K562 (cell line): ENCODE results near the gene ALDH7A1.

Experiments used
- CTBP1 ChIP-seq: fragments of 450-650 bp; IDR thresholded peaks from 2 replicates; pipeline ENCODE4 v1.6.1; 2016; ENCODE audit warnings: borderline replicate concordance
- CTCF ChIP-seq, 3 experiments: IDR thresholded peaks in 2 of 3; conservative IDR thresholded peaks in 1 of 3; 2 replicates each; pipeline ENCODE4 v1.5.1; 2011 to 2012; ENCODE audit warnings: low read length in 3 of 3, mild to moderate bottlenecking in 3 of 3, control low read depth in 2 of 3, improper control_type of control experiment in 1 of 3, inconsistent platforms in 1 of 3, low read depth in 1 of 3, mixed read lengths in 1 of 3, moderate library complexity in 1 of 3; ENCODE audit not compliant: insufficient read depth in 2 of 3
- RB1 ChIP-seq: fragments of 450-650 bp; IDR thresholded peaks from 2 replicates; pipeline ENCODE4 v1.6.1; 2017; ENCODE audit warnings: low read depth, mild to moderate bottlenecking
- ZZZ3 ChIP-seq: fragments of 450-650 bp; IDR thresholded peaks from 2 replicates; pipeline ENCODE4 v1.6.1; 2016; ENCODE audit warnings: antibody characterized with exemption, mild to moderate bottlenecking, moderate library complexity

- TF ChIP-seq CTCF (IDR thresholded peaks at IDR 0.05 in 2 of 3, conservative IDR thresholded peaks at IDR 0.05 in 1 of 3; ENCODE audit: insufficient read depth in 2 of 3, low read depth in 1 of 3, low read length in 3 of 3) (no peak), ZZZ3 (no peak), CTBP1 (no peak), RB1 (no peak)
Measured at GRCh38 chr5:126635585-126635984, 40.6 kb upstream of the ALDH7A1 start.
